GM12892 (cell line): ENCODE data around the gene POU2F1.

Experiments used
- POLR2A ChIP-seq: IDR thresholded peaks from 2 replicates; pipeline ENCODE4 v1.6.1; 2011; ENCODE audit warnings: low read depth, low read length, control low read depth
- POLR2AphosphoS5 ChIP-seq: IDR thresholded peaks from 2 replicates; pipeline ENCODE4 v1.6.1; 2011; ENCODE audit warnings: low read depth, low read length, control low read depth
- TAF1 ChIP-seq: IDR thresholded peaks from 2 replicates; pipeline ENCODE4 v1.6.1; 2011; ENCODE audit warnings: low read depth, mild to moderate bottlenecking, control low read depth, low read length, borderline replicate concordance

- TF ChIP-seq POLR2A (no peak), POLR2AphosphoS5 (no peak), TAF1 (no peak)
Observed at GRCh38 chr1:167441222-167441621, 220.5 kb downstream of the POU2F1 start.
